Tibial nerve (tissue), 4 donors: ENCODE results near the gene MAD2L2. TPM values are rescaled to one million over a fixed set of nuclear protein-coding genes. Genes with fewer than 3 reads are reported as not detected.

ENCODE experiments used
- DNase-seq, 2 donors: peaks; one replicate each; pipeline ENCODE4 v3.0.0-alpha.2; 2019; ENCODE audit warnings: low spot score in 2 of 2
- H3K27ac ChIP-seq, 4 donors: fragments of 200-600 bp; sonication (generic) in 3 of 4; one replicate each; pipeline ENCODE4 v1.5.1; 2017 to 2019; ENCODE audit warnings: mild to moderate bottlenecking in 1 of 4
- H3K27me3 ChIP-seq, 2 donors: fragments of 200-600 bp; sonication (generic) in 1 of 2; one replicate each; pipeline versions ENCODE4 v1.5.1 to v1.6.0; 2017 to 2019
- H3K36me3 ChIP-seq, 3 donors: fragments of 200-600 bp; sonication (generic); one replicate each; pipeline ENCODE4 v1.5.1; 2018 to 2019
- H3K4me1 ChIP-seq, 4 donors: fragments of 200-600 bp; sonication (generic) in 3 of 4; one replicate each; pipeline ENCODE4 v1.5.1; 2017 to 2019
- H3K4me3 ChIP-seq, 4 donors: fragments of 200-600 bp; sonication (generic) in 3 of 4; one replicate each; pipeline ENCODE4 v1.5.1; 2017 to 2019; ENCODE audit warnings: mild to moderate bottlenecking in 1 of 4, moderate library complexity in 1 of 4
- H3K9me3 ChIP-seq, 4 donors: fragments of 200-600 bp; sonication (generic) in 3 of 4; one replicate each; pipeline ENCODE4 v1.5.1; 2017 to 2019
- CTCF ChIP-seq, 5 experiments: fragments of 200-600 bp in 3 of 5; fragments of 450-650 bp in 2 of 5; sonication (generic) in 3 of 5; IDR thresholded peaks; one replicate each; pipeline ENCODE4 v1.5.1; 2016 to 2019; ENCODE audit warnings: antibody characterized with exemption in 5 of 5, mild to moderate bottlenecking in 3 of 5, moderate library complexity in 2 of 5
- EP300 ChIP-seq, 2 donors: sonication (generic); formaldehyde crosslinking; IDR thresholded peaks; one replicate each; pipeline ENCODE4 v1.6.1; 2017; ENCODE audit warnings: antibody characterized with exemption in 2 of 2, mild to moderate bottlenecking in 1 of 2
- POLR2A ChIP-seq, 2 donors: fragments of 450-650 bp; IDR thresholded peaks; one replicate each; pipeline ENCODE4 v1.6.1; 2017; ENCODE audit warnings: antibody characterized with exemption in 2 of 2, mild to moderate bottlenecking in 2 of 2, moderate library complexity in 2 of 2
- WGBS, 2 donors: methylation state at CpG; one replicate each; pipeline ENCODE4 v1.1.5; 2018; 5-methylcytosine and 5-hydroxymethylcytosine counted together
- total RNA-seq, 4 donors: library from RNA; depleted of rRNA; stranded (reverse); fragments of >200 nt; gene quantifications; one replicate each; pipeline ENCODE4 v1.1.0, GENCODE V29; 2016

The MAD2L2 gene
- total RNA-seq, 4 donors from 2014 or later, result 28.2 to 56.1 (median 32.3) TPM

GRCh38 chr1:11693917-11694316 is 13.0 kb upstream of the MAD2L2 start:
- TF ChIP-seq POLR2A (IDR thresholded peaks at IDR 0.05), result no peak
- no peak for TF ChIP-seq CTCF (IDR thresholded peaks at IDR 0.05)
- no peak for TF ChIP-seq EP300 (IDR thresholded peaks at IDR 0.05)
- Histone ChIP-seq H3K4me3 (no peak overlapping the region), H3K36me3 (no peaks in the 10 kb centered on the region), H3K27me3 (peaks cover 0 to 38% of the 10 kb centered on the region in 2 donors), H3K27ac (no peak overlapping the region), H3K9me3 (no peaks in the 10 kb centered on the region), H3K4me1 (peaks cover 0 to 33% (median 19%) of the 10 kb centered on the region in 4 donors)
- 63 to 67% methylated on average over 5 of the region's 5 CpGs for WGBS, 2 donors
- no peak for DNase-seq

GRCh38 chr1:11693024-11693590 is 12.2 kb upstream of the MAD2L2 start:
- no peak for DNase-seq
- WGBS, 2 donors, result 19 to 23% methylated on average over 5 to 6 of the region's 6 CpGs
- no peak overlapping the region for H3K4me3 ChIP-seq

DNA sequence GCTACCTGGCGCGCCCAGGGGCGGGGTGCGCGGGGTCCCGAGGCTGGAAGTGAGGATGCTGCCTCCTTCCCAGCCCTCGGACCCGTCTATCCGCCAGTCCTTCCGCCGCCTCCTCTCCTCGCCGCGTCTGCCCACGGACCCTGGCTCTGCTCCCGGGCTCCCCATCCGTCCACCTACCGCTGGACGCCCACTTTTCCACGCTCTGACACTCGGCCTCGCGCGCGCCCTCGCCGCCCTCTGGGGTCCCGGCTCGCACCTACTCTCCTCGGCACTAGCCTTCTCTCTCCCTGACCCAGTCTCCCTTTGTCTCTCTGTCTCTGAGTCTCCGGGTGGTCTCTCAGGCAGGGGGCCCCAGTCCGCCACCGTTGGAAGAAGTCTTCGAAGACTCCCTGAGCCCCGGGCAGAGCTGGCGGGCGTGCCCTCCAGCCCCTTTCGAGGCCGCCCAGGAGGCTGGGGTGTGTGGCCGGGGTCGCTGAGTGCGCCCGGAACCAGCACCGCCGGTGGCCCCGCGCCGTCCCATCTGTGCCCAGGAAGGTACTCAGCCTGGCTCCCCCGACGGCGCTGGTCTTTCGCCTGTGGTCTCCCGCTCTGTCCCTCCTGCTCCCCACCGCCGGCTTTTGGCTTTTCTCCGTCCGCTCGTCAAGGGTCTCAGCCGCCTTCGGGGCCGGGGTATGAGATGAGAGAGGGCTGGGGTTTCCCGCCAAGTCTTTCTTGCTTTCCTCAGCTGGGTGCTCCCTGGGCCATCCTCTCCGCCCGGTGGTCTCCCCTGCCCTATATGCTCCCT is 11.2 kb upstream of the MAD2L2 start:
- Histone ChIP-seq H3K4me1 (peaks cover 0 to 33% (median 19%) of the 10 kb centered on the region in 4 donors), H3K9me3 (no peaks in the 10 kb centered on the region), H3K27me3 (peaks cover 0 to 41% of the 10 kb centered on the region in 2 donors), H3K4me3 (peak overlapping the region in 2 of 4 donors; percentile 22 to 44), H3K27ac (peak overlapping the region in 1 of 4 donors; percentile 64), H3K36me3 (no peaks in the 10 kb centered on the region)
- no peak for TF ChIP-seq POLR2A (IDR thresholded peaks at IDR 0.05)
- TF ChIP-seq EP300 (IDR thresholded peaks at IDR 0.05), result no peak
- no peak for TF ChIP-seq CTCF (IDR thresholded peaks at IDR 0.05)
- 11 to 12% methylated on average over 54 to 56 of the region's 64 CpGs for WGBS, 2 donors
- DNase-seq, result no peak

More at GRCh38 chr1:11693024-11693590, 12.2 kb upstream of the MAD2L2 start:
- Histone ChIP-seq H3K27ac (peak overlapping the region in 1 of 4 donors; percentile 64), H3K27me3 (peaks cover 0 to 41% of the 10 kb centered on the region in 2 donors), H3K4me1 (peaks cover 0 to 33% (median 19%) of the 10 kb centered on the region in 4 donors), H3K9me3 (no peaks in the 10 kb centered on the region), H3K36me3 (no peaks in the 10 kb centered on the region)
- TF ChIP-seq POLR2A (IDR thresholded peaks at IDR 0.05) (no peak), EP300 (IDR thresholded peaks at IDR 0.05) (no peak), CTCF (IDR thresholded peaks at IDR 0.05) (no peak)

- TF ChIP-seq POLR2A (IDR thresholded peaks at IDR 0.05), result no peak
- TF ChIP-seq CTCF (IDR thresholded peaks at IDR 0.05), result no peak
- TF ChIP-seq EP300 (IDR thresholded peaks at IDR 0.05), result no peak
- H3K4me1 ChIP-seq, result peaks cover 0 to 33% (median 19%) of the 10 kb centered on the region in 4 donors
- peak within 1 kb of the TSS in 1 of 4 donors; percentile 64 for H3K27ac ChIP-seq
- 1% methylated on average over 69 of the region's 78 CpGs; no CpG with 5 or more reads in 1 of the 2 donors for WGBS, 2 donors
- no peak for DNase-seq
- peak within 1 kb of the TSS in 3 of 4 donors; percentile 4 to 44 (median 22) for H3K4me3 ChIP-seq
- no peaks in the 10 kb centered on the region for H3K9me3 ChIP-seq
- peaks cover 0 to 41% of the 10 kb centered on the region in 2 donors for H3K27me3 ChIP-seq
- no peaks in the 10 kb centered on the region for H3K36me3 ChIP-seq
Observed at GRCh38 chr1:11691302-11691914, 10.5 kb upstream of the MAD2L2 start, which contains the start of gene DRAXIN. DRAXIN (plus strand) TSS chr1:11691710; CDS start chr1:11706259, 14,549 bp downstream.
